ENCODE results near the gene CLSTN1.
A peak's percentile ranks its signal among the peaks of the same experiment; 100 is the strongest.

CLSTN1 gene

GRCh38 chr1:9782116-9782751, 41.5 kb downstream of the CLSTN1 start:
- peak overlapping the region; percentile 69 for H3K27ac ChIP-seq

GRCh38 chr1:9780554-9781110, 43.1 kb downstream of the CLSTN1 start:
- TF ChIP-seq CTCF (conservative IDR thresholded peaks at IDR 0.05) = no peak
- H3K27ac ChIP-seq = peak overlapping the region; percentile 69

More at GRCh38 chr1:9782116-9782751, 41.5 kb downstream of the CLSTN1 start:
- TF ChIP-seq CTCF (conservative IDR thresholded peaks at IDR 0.05) = no peak

GRCh38 chr1:9778905-9779304, 44.9 kb downstream of the CLSTN1 start:
- no peak for TF ChIP-seq CTCF (conservative IDR thresholded peaks at IDR 0.05)
- H3K27ac ChIP-seq = no peak overlapping the region

GRCh38 chr1:9776685-9777084, 47.1 kb downstream of the CLSTN1 start:
- TF ChIP-seq CTCF (conservative IDR thresholded peaks at IDR 0.05) = no peak
- no peak overlapping the region for H3K27ac ChIP-seq

GRCh38 chr1:9774712-9775679, 48.8 kb downstream of the CLSTN1 start:
- no peak for TF ChIP-seq CTCF (conservative IDR thresholded peaks at IDR 0.05)
- H3K27ac ChIP-seq = no peak overlapping the region

- H3K27ac ChIP-seq = no peak overlapping the region
- no peak for TF ChIP-seq CTCF (conservative IDR thresholded peaks at IDR 0.05)
These were observed 53.5 kb downstream of the CLSTN1 start for GRCh38 chr1:9770298-9770697.

GRCh38 chr1:9768983-9769382, 54.8 kb downstream of the CLSTN1 start:
- no peak for TF ChIP-seq CTCF (conservative IDR thresholded peaks at IDR 0.05)
- no peak overlapping the region for H3K27ac ChIP-seq

All from VCaP (cell line).